Measurements from ENCODE around the gene PLEKHG4B. TPM values are rescaled to one million over a fixed set of nuclear protein-coding genes. Genes with fewer than 3 reads are reported as not detected.

The PLEKHG4B gene
- total RNA-seq, 1 experiment from 2014 or later, result 1.2 TPM

DNA sequence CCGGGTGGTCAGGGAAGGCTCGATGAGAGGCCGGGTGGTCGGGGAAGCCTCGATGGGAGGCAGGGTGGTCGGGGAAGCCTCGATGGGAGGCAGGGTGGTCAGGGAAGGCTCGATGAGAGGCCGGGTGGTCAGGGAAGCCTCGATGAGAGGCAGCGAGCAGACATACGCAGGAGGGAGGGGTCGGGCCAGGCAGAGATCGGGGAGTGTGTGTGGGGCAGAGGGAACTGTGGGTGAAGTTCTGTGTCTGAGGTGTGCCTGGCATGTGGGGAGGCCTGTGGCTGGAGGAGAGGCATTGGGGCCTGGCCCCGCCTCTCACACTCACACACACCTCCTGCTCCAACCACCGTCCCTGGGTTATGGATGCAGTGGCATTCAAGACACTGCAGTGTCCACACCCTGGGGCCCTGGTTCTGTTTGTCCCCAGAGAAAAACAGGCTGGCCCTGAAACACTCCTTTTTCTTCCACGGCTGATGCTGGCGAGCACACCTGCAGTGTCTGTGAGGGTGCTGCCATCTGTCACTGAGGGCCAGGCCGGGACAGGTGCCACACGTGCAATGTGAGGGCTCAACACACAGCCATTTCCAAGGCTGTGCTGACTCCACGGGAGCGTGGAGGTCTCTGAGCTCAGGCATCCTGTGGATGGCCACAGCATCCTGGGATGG lies 6.5 kb upstream of the PLEKHG4B start:
- POLR2A ChIA-PET (ENCODE audit: unreplicated experiment), result no interaction called here

DNA sequence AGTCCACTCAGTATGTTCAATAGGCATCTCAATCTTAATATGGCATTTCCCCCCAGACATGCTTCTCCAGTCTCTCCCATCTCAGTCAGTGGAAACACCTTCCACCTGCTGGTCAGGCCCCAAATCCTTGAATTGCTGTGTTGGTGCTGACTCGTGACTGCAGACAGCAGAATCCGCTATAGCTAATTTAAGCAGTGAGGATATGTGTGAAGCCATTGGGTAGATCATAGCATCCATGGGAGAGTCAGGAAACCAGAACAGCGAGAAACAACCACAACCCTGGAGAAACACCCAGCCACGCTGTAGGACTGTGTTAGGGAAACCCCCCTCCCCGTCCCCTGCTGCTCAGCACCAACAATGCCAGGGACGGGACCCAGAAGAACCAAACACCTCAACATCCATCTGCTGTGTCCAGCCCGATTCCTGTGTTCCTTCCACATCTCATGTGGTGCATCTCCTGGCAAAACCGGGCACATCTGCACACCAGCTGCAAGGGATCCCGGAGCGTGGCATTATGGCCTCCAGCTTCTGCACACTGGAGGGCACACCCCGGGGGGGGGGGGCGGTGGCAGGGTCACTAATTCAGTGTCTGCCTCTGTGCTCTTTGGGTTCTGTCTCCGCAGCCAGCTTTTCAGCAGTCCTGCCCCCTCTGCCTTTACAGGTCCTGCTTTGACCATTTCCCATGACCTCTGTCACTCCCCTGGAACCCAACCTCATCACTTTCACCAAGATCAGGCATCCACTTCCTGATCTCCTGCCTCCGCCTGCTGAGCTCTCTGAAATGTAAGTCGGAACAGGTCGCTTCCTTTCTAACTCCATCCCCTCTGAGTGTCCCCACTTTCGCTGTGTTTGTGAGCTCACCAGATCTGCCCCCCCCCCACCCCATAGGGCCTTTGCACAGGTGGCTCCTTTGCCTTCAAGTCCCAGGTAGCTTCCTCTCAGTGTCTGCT lies 2.4 kb upstream of the PLEKHG4B start:
- H3K4me3 ChIP-seq (ENCODE audit: low read length), result no peak overlapping the region
- no peak for DNase-seq
- no peaks in the 10 kb centered on the region for H3K4me1 ChIP-seq (ENCODE audit: insufficient read depth, low read length)
- ATAC-seq, result no peak
- H3F3A ChIP-seq (ENCODE audit: low read length, unreplicated experiment), result no peaks in the 10 kb centered on the region
- no peaks in the 10 kb centered on the region for H3K9me3 ChIP-seq (ENCODE audit: low read length)
- H3K27me3 ChIP-seq (ENCODE audit: low read length), result peaks cover 58% of the 10 kb centered on the region
- no peaks in the 10 kb centered on the region for H3K9me2 ChIP-seq (replicated peaks; ENCODE audit: low read length)
- H3K36me3 ChIP-seq (ENCODE audit: low read depth, low read length), result no peaks in the 10 kb centered on the region
- no peak overlapping the region for H3K4me2 ChIP-seq (ENCODE audit: low read length)
- BruUV-seq (replicated peaks), result no TSS peak
- intact Hi-C loops (cut with micrococcal nuclease), result no loop called here
- no peak overlapping the region for H2AFZ ChIP-seq (ENCODE audit: low read length)
- no peak overlapping the region for H3K27ac ChIP-seq (ENCODE audit: low read length)
- no peaks in the 10 kb centered on the region for H3K79me2 ChIP-seq (ENCODE audit: low read length)
- no peak overlapping the region for H3K9ac ChIP-seq (ENCODE audit: low read length)
- H4K20me1 ChIP-seq (ENCODE audit: low read length), result no peaks in the 10 kb centered on the region
- TF ChIP-seq EZH2phosphoT487 (IDR thresholded peaks at IDR 0.05; ENCODE audit: borderline replicate concordance, low read length) (no peak), EZH2 (IDR thresholded peaks at IDR 0.05; ENCODE audit: low read length, unreplicated experiment) (no peak)
- TF ChIP-seq, protein P1, sequence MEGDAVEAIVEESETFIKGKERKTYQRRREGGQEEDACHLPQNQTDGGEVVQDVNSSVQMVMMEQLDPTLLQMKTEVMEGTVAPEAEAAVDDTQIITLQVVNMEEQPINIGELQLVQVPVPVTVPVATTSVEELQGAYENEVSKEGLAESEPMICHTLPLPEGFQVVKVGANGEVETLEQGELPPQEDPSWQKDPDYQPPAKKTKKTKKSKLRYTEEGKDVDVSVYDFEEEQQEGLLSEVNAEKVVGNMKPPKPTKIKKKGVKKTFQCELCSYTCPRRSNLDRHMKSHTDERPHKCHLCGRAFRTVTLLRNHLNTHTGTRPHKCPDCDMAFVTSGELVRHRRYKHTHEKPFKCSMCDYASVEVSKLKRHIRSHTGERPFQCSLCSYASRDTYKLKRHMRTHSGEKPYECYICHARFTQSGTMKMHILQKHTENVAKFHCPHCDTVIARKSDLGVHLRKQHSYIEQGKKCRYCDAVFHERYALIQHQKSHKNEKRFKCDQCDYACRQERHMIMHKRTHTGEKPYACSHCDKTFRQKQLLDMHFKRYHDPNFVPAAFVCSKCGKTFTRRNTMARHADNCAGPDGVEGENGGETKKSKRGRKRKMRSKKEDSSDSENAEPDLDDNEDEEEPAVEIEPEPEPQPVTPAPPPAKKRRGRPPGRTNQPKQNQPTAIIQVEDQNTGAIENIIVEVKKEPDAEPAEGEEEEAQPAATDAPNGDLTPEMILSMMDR (conservative IDR thresholded peaks at IDR 0.05; ENCODE audit: low read depth, low read length), result no peak
- ChIA-PET CTCF (no interaction called here), POLR2A (ENCODE audit: unreplicated experiment) (no interaction called here)

More for the DNA sequence above, 6.5 kb upstream of the PLEKHG4B start:
- Histone ChIP-seq H3F3A (ENCODE audit: low read length, unreplicated experiment) (no peaks in the 10 kb centered on the region), H3K9me2 (replicated peaks; ENCODE audit: low read length) (no peaks in the 10 kb centered on the region), H2AFZ (ENCODE audit: low read length) (no peak overlapping the region), H3K36me3 (ENCODE audit: low read depth, low read length) (no peaks in the 10 kb centered on the region), H3K9me3 (ENCODE audit: low read length) (no peaks in the 10 kb centered on the region), H3K27me3 (ENCODE audit: low read length) (peaks cover 34% of the 10 kb centered on the region), H3K9ac (ENCODE audit: low read length) (no peak overlapping the region), H3K79me2 (ENCODE audit: low read length) (no peaks in the 10 kb centered on the region), H3K27ac (ENCODE audit: low read length) (no peak overlapping the region), H3K4me3 (ENCODE audit: low read length) (no peak overlapping the region), H3K4me1 (ENCODE audit: insufficient read depth, low read length) (no peaks in the 10 kb centered on the region), H4K20me1 (ENCODE audit: low read length) (no peaks in the 10 kb centered on the region), H3K4me2 (ENCODE audit: low read length) (no peak overlapping the region)
- ATAC-seq (no peak), DNase-seq (no peak)
- intact Hi-C loops (cut with micrococcal nuclease), result no loop called here
- CTCF ChIA-PET, result no interaction called here
- BruUV-seq (replicated peaks), result no TSS peak
- TF ChIP-seq EZH2phosphoT487 (IDR thresholded peaks at IDR 0.05; ENCODE audit: borderline replicate concordance, low read length) (no peak), EZH2 (IDR thresholded peaks at IDR 0.05; ENCODE audit: low read length, unreplicated experiment) (no peak)
- TF ChIP-seq, protein P1 (conservative IDR thresholded peaks at IDR 0.05; ENCODE audit: low read depth, low read length), result no peak
